RWPE2 (cell line): ENCODE measurements around the gene TGM6.

ENCODE experiments used
- ATAC-seq: fragments of 200-7000 bp; cut with Tn5 transposase; 3 replicates; pipeline ENCODE4 v1.9.1; 2021; ENCODE audit warnings: low read depth
- DNase-seq: peaks from one replicate; pipeline ENCODE4 v3.0.0-alpha.2; 2020; ENCODE audit warnings: low spot score
- H3K27ac ChIP-seq: fragments of 450-650 bp; 2 replicates; pipeline ENCODE4 v1.5.1; 2017; ENCODE audit warnings: mild to moderate bottlenecking; ENCODE audit not compliant: poor library complexity, severe bottlenecking
- H3K27me3 ChIP-seq: fragments of 250-450 bp; sonication (Bioruptor Pico); 2 replicates; pipeline ENCODE4 v1.5.1; 2021; ENCODE audit warnings: mild to moderate bottlenecking, moderate library complexity; ENCODE audit not compliant: insufficient read depth, poor library complexity, severe bottlenecking
- H3K36me3 ChIP-seq: fragments of 250-450 bp; sonication (Bioruptor Pico); 2 replicates; pipeline ENCODE4 v1.5.1; 2020; ENCODE audit warnings: low read depth, mild to moderate bottlenecking, moderate library complexity
- H3K4me1 ChIP-seq: fragments of 250-450 bp; sonication (Bioruptor Pico); 2 replicates; pipeline ENCODE4 v1.5.1; 2021; ENCODE audit warnings: mild to moderate bottlenecking, moderate library complexity; ENCODE audit not compliant: insufficient read depth, poor library complexity, severe bottlenecking
- H3K4me3 ChIP-seq: fragments of 250-450 bp; sonication (Bioruptor Pico); 2 replicates; pipeline ENCODE4 v1.5.1; 2021; ENCODE audit warnings: mild to moderate bottlenecking, moderate library complexity; ENCODE audit not compliant: severe bottlenecking
- H3K9me3 ChIP-seq: fragments of 250-450 bp; sonication (Bioruptor Pico); 2 replicates; pipeline ENCODE4 v1.5.1; 2021; ENCODE audit warnings: mild to moderate bottlenecking, moderate library complexity; ENCODE audit not compliant: severe bottlenecking
- TF ChIP-seq, protein P1 (sequence below): fragments of 450-650 bp; IDR thresholded peaks from one replicate; pipeline ENCODE4 v1.5.1; 2017; ENCODE audit warnings: mild to moderate bottlenecking, moderate library complexity; ENCODE audit not compliant: poor library complexity, severe bottlenecking

The TGM6 gene

GRCh38 chr20:2397595-2398145, 17.0 kb downstream of the TGM6 start:
- Histone ChIP-seq H3K27me3 (no peaks in the 10 kb centered on the region), H3K36me3 (no peaks in the 10 kb centered on the region), H3K4me1 (no peaks in the 10 kb centered on the region), H3K27ac (no peak overlapping the region), H3K4me3 (no peak overlapping the region), H3K9me3 (no peaks in the 10 kb centered on the region)
- ATAC-seq (no peak), DNase-seq (no peak)
- TF ChIP-seq, protein P1, sequence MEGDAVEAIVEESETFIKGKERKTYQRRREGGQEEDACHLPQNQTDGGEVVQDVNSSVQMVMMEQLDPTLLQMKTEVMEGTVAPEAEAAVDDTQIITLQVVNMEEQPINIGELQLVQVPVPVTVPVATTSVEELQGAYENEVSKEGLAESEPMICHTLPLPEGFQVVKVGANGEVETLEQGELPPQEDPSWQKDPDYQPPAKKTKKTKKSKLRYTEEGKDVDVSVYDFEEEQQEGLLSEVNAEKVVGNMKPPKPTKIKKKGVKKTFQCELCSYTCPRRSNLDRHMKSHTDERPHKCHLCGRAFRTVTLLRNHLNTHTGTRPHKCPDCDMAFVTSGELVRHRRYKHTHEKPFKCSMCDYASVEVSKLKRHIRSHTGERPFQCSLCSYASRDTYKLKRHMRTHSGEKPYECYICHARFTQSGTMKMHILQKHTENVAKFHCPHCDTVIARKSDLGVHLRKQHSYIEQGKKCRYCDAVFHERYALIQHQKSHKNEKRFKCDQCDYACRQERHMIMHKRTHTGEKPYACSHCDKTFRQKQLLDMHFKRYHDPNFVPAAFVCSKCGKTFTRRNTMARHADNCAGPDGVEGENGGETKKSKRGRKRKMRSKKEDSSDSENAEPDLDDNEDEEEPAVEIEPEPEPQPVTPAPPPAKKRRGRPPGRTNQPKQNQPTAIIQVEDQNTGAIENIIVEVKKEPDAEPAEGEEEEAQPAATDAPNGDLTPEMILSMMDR = no peak

DNA sequence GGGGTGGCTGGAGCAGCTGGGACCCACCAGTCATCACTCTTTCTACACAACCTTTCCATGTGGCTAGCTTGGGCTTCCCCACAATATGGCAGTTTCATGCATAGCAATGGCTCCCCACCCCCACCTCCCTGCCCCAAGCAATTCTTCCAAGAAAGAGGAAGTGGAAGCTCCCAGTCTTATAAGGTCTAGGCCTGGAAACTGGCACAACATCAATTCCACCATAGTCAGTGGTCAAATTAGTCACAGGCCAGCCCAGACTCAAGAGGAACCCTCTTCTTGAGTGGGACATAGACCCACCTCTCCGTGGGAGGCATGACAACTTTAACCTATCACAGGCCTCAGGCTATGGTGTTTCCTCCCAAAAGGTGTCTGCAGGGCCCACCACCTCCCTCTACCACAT, 17.7 kb downstream of the TGM6 start:
- H3K27me3 ChIP-seq = no peaks in the 10 kb centered on the region
- TF ChIP-seq, protein P1 = no peak
- ATAC-seq (no peak), DNase-seq (no peak)
- no peaks in the 10 kb centered on the region for H3K4me1 ChIP-seq
- H3K27ac ChIP-seq = no peak overlapping the region
- no peak overlapping the region for H3K4me3 ChIP-seq
- no peaks in the 10 kb centered on the region for H3K36me3 ChIP-seq
- H3K9me3 ChIP-seq = no peaks in the 10 kb centered on the region

DNA sequence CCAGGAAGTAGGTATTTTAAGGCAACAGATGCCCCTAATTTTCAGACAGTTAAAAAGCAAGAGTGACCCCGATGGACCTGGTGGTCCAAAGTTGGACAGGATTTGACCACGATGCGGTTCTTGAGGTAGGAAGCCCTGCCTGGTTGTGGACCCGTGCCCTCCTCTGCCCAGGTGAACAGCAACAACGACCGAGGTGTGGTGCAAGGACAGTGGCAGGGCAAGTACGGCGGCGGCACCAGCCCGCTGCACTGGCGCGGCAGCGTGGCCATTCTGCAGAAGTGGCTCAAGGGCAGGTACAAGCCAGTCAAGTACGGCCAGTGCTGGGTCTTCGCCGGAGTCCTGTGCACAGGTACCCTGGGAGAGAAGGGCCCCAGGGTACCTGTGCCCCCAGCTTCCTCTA, 18.7 kb downstream of the TGM6 start:
- Histone ChIP-seq H3K27ac (no peak overlapping the region), H3K27me3 (no peaks in the 10 kb centered on the region)
- no peak for ATAC-seq

GRCh38 chr20:2400290-2400689, 19.6 kb downstream of the TGM6 start:
- Histone ChIP-seq H3K27ac (no peak overlapping the region), H3K9me3 (peaks cover 3% of the 10 kb centered on the region), H3K4me3 (no peak overlapping the region), H3K27me3 (no peaks in the 10 kb centered on the region), H3K36me3 (no peaks in the 10 kb centered on the region), H3K4me1 (no peaks in the 10 kb centered on the region)
- DNase-seq = no peak
- no peak for ATAC-seq
- TF ChIP-seq, protein P1 = no peak

More for the DNA sequence above, 18.7 kb downstream of the TGM6 start:
- TF ChIP-seq, protein P1 = no peak
- Histone ChIP-seq H3K9me3 (no peaks in the 10 kb centered on the region), H3K36me3 (no peaks in the 10 kb centered on the region), H3K4me3 (no peak overlapping the region), H3K4me1 (no peaks in the 10 kb centered on the region)
- no peak for DNase-seq

DNA sequence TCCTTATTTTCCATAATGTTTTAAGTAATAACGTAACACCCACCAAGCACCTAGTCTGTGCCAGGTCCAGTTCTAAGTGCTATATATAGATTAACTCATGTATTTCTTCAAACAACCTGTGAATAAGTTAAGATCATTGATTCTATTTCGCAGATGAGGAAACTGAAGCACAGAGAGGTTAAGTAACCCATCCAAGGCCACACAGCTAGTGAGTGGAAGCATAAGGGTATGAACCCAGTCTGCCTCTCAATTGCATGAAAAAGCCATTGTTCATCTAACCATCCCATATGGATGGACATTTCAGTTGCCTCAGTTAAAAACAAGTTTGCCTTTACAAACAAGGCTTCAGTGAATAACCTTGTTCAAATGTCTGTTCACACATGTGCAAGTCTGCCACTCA, 20.8 kb downstream of the TGM6 start:
- Histone ChIP-seq H3K4me1 (no peaks in the 10 kb centered on the region), H3K4me3 (no peak overlapping the region), H3K27ac (no peak overlapping the region), H3K9me3 (peaks cover 3% of the 10 kb centered on the region), H3K27me3 (no peaks in the 10 kb centered on the region), H3K36me3 (no peaks in the 10 kb centered on the region)
- TF ChIP-seq, protein P1 = no peak
- ATAC-seq (no peak), DNase-seq (no peak)
